SJSA1 (cell line): ENCODE measurements around the gene SLC35D2. TPM values are rescaled to one million over a fixed set of nuclear protein-coding genes. Genes with fewer than 3 reads are reported as not detected.
"Not testable (repeated sequence)": the region's sequence is repeated elsewhere in the genome, so short reads cannot be mapped to it uniquely, and the experiment has no call there.

Source experiments
- DNase-seq, 2 experiments: peaks; one replicate each; pipeline ENCODE4 v3.0.0-alpha.2; 2015 to 2020; ENCODE audit warnings: low spot score in 2 of 2, low read depth in 1 of 2
- H3K27ac ChIP-seq: fragments of 250-450 bp; sonication (Bioruptor Pico); 2 replicates; pipeline ENCODE4 v1.5.1; 2020; ENCODE audit warnings: mild to moderate bottlenecking, moderate library complexity
- H3K27me3 ChIP-seq: fragments of 250-450 bp; sonication (Bioruptor Pico); replicated peaks from 2 replicates; pipeline ENCODE4 v1.5.1; 2020; ENCODE audit warnings: mild to moderate bottlenecking, moderate library complexity
- H3K36me3 ChIP-seq: fragments of 250-450 bp; sonication (Bioruptor Pico); 2 replicates; pipeline ENCODE4 v1.5.1; 2020; ENCODE audit warnings: mild to moderate bottlenecking
- H3K4me1 ChIP-seq: fragments of 250-450 bp; sonication (Bioruptor Pico); replicated peaks from 2 replicates; pipeline ENCODE4 v1.6.1; 2021; ENCODE audit warnings: mild to moderate bottlenecking
- H3K4me3 ChIP-seq: fragments of 250-450 bp; sonication (Bioruptor Pico); 2 replicates; pipeline ENCODE4 v1.5.1; 2020; ENCODE audit warnings: mild to moderate bottlenecking
- H3K9me3 ChIP-seq: fragments of 250-450 bp; sonication (Bioruptor Pico); replicated peaks from 2 replicates; pipeline ENCODE4 v1.5.1; 2020; ENCODE audit warnings: mild to moderate bottlenecking
- total RNA-seq: library from RNA; depleted of rRNA; stranded (reverse); fragments of >200 nt; shearing (Covaris generic); gene quantifications from 2 replicates; pipeline ENCODE4 v1.2.3, GENCODE V29; 2014

Gene SLC35D2
- total RNA-seq, 1 experiment from 2014 or later = 21.2 TPM

GRCh38 chr9:96327694-96328352 is 55.7 kb downstream of the SLC35D2 start:
- peaks cover 9% of the 10 kb centered on the region for H3K4me1 ChIP-seq
- no peak overlapping the region for H3K27ac ChIP-seq
- peak; percentile 47 to 49 for DNase-seq
- 0 out of 2 replicates have a peak, but pooled peaks cover 3% of the 10 kb centered on the region for H3K36me3 ChIP-seq
- H3K9me3 ChIP-seq = no peaks in the 10 kb centered on the region
- no peaks in the 10 kb centered on the region for H3K27me3 ChIP-seq
- no peak overlapping the region for H3K4me3 ChIP-seq

DNA sequence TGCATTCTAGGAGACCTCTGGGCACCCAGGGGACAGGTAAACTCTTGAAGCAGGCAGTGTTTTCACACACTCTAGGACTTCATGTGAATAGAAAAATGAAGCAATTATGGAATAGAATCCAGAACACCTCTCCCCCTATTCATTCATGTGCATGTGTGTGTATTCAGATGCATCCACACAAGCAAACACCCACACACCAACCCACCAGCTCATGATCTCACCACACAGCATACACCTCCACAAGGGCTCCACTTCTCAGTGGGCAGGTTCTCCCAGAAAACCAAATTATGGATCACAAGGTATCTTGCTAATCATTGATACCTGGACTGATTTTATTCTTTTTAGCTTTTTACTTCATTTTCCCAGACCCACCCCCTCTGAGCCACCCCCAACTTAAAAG is 60.3 kb downstream of the SLC35D2 start:
- Histone ChIP-seq H3K36me3 (no peaks in the 10 kb centered on the region), H3K4me3 (no peak overlapping the region), H3K4me1 (no peaks in the 10 kb centered on the region), H3K27ac (no peak overlapping the region), H3K9me3 (no peaks in the 10 kb centered on the region), H3K27me3 (no peaks in the 10 kb centered on the region)
- DNase-seq = no peak

GRCh38 chr9:96322736-96323135 is 60.8 kb downstream of the SLC35D2 start:
- not testable (repeated sequence) for H3K9me3 ChIP-seq, H3K36me3 ChIP-seq, H3K4me3 ChIP-seq, H3K27ac ChIP-seq, H3K27me3 ChIP-seq, H3K4me1 ChIP-seq, DNase-seq

GRCh38 chr9:96322210-96322609 is 61.3 kb downstream of the SLC35D2 start:
- not testable (repeated sequence) for H3K27me3 ChIP-seq, H3K9me3 ChIP-seq, H3K4me3 ChIP-seq, H3K27ac ChIP-seq, H3K4me1 ChIP-seq, H3K36me3 ChIP-seq, DNase-seq

DNA sequence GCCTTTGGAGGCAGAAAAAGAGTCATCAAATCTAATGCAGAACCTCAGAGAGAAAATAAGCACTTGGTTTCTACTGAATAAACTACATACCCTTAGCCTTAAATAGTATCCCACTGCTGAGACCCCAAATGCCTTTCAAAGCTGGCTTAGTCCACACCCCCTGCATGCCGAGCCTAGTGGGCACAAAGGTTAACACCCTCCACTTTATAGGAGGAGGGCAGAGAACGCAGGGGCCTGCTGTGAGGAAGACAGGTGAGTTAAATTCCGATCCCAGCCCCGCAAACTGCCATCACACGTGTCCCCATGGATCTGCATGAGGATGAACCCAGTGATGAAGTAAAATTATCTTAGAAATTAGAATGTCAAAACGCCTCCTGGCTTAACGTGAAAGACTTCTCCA is 62.0 kb downstream of the SLC35D2 start:
- Histone ChIP-seq H3K27me3 (no peaks in the 10 kb centered on the region), H3K36me3 (no peaks in the 10 kb centered on the region), H3K4me3 (no peak overlapping the region), H3K27ac (no peak overlapping the region), H3K4me1 (no peaks in the 10 kb centered on the region), H3K9me3 (no peaks in the 10 kb centered on the region)
- no peak for DNase-seq

DNA sequence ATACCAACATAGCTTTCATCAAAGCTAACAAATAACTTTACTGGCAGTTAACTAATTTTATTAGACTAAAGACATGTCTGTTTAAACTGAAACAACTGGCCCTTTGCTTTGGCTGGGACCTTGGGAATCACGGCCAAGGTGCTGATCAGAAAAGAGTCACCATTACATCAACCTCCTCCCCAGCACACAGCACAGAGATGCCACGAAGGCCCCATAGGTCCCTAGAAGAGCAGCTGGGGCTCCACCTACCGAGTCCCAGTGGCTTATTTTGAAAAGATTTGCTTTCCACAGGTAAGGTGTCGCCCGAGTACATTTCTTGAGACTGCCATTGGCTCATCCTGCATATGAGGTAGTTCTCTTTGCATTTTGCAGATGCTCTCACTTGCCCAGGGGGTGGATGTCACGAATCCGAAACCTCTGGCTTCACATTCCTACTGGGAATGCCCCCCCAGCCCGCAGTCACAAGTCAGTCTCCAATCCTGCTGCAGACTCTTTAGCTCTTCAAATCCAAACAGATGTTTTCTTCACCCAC is 62.7 kb downstream of the SLC35D2 start:
- H3K4me1 ChIP-seq = no peaks in the 10 kb centered on the region
- no peaks in the 10 kb centered on the region for H3K9me3 ChIP-seq
- H3K27ac ChIP-seq = no peak overlapping the region
- no peak overlapping the region for H3K4me3 ChIP-seq
- DNase-seq = no peak
- H3K27me3 ChIP-seq = no peaks in the 10 kb centered on the region
- H3K36me3 ChIP-seq = no peaks in the 10 kb centered on the region

GRCh38 chr9:96318921-96319565 is 64.5 kb downstream of the SLC35D2 start:
- Histone ChIP-seq H3K36me3 (no peaks in the 10 kb centered on the region), H3K9me3 (no peaks in the 10 kb centered on the region), H3K4me1 (no peaks in the 10 kb centered on the region), H3K27ac (no peak overlapping the region), H3K27me3 (no peaks in the 10 kb centered on the region), H3K4me3 (no peak overlapping the region)
- DNase-seq = no peak

DNA sequence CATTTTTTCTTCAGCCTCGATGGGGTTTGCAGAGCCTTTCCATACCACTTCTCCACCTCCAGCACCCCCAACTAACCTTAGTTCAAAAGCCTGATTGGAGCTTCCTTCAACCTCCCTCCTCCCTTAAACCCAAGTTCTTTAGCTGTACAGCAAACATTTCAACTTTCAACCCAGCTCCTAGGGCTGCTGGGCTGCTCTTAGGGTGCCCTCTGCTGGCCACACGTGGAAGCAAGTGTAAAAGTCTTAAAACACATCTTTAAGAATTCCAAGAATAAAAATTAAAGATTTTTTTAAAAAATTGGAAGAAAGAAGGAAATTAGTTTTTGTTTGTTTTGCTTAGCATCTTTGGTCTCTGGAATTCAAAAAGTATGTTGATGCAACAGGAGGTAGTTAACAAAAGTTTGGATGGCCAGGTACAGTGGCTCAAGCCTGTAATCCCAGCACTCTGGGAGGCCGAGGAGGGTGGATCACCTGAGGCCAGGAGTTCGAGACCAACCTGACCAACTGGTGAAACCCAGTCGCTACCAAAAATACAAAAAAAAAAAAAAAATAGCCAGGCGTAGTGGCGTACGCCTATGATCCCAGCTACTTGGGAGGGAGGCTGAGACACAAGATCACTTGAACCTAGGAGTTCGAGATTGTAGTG is 66.1 kb downstream of the SLC35D2 start:
- no peak overlapping the region for H3K27ac ChIP-seq
- DNase-seq = peak; percentile 47 to 51

GRCh38 chr9:96309850-96310249 is 73.7 kb downstream of the SLC35D2 start:
- Histone ChIP-seq H3K4me1 (no peaks in the 10 kb centered on the region), H3K27me3 (no peaks in the 10 kb centered on the region), H3K4me3 (no peak overlapping the region), H3K27ac (no peak overlapping the region), H3K9me3 (peaks cover 3% of the 10 kb centered on the region; the same call in 1 of the 2 replicates), H3K36me3 (no peaks in the 10 kb centered on the region)
- DNase-seq = no peak

More for the DNA sequence above, 66.1 kb downstream of the SLC35D2 start:
- Histone ChIP-seq H3K27me3 (no peaks in the 10 kb centered on the region), H3K4me1 (no peaks in the 10 kb centered on the region), H3K36me3 (no peaks in the 10 kb centered on the region), H3K9me3 (peaks cover 2% of the 10 kb centered on the region; the same call in 1 of the 2 replicates), H3K4me3 (no peak overlapping the region)

- not testable (repeated sequence) for H3K4me1 ChIP-seq, H3K4me3 ChIP-seq, DNase-seq, H3K36me3 ChIP-seq, H3K9me3 ChIP-seq, H3K27me3 ChIP-seq, H3K27ac ChIP-seq
These were observed 76.6 kb downstream of the SLC35D2 start for GRCh38 chr9:96306958-96307357.

DNA sequence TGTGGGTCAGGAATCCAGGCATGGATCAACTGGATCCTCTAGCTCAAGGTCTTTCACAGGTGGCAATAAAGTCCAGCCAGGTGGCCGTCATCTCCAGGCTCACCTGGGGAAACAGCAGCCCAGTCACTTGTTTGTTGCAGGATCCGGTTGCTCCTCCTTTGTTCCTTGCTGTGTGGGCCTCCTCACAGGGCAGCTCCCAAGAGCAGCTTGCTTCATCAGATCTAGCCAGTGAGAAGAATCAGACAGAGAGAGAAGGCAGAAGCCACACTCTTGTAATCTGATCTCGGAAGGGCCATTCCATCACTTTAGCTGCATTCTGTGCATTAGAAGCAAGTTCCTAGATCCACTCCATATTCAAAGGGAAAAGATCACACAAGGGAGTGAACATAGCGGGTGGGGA is 78.3 kb downstream of the SLC35D2 start:
- H3K9me3 ChIP-seq = no peaks in the 10 kb centered on the region
- H3K27ac ChIP-seq = no peak overlapping the region
- H3K27me3 ChIP-seq = no peaks in the 10 kb centered on the region
- H3K4me3 ChIP-seq = no peak overlapping the region
- no peaks in the 10 kb centered on the region for H3K4me1 ChIP-seq
- H3K36me3 ChIP-seq = no peaks in the 10 kb centered on the region
- DNase-seq = no peak

- DNase-seq = no peak
- H3K4me1 ChIP-seq = no peaks in the 10 kb centered on the region
- H3K4me3 ChIP-seq = no peak overlapping the region
- no peaks in the 10 kb centered on the region for H3K27me3 ChIP-seq
- H3K27ac ChIP-seq = no peak overlapping the region
- H3K36me3 ChIP-seq = no peaks in the 10 kb centered on the region
- no peaks in the 10 kb centered on the region for H3K9me3 ChIP-seq
These were observed 79.3 kb downstream of the SLC35D2 start for GRCh38 chr9:96304230-96304629.

- DNase-seq = no peak
- Histone ChIP-seq H3K9me3 (no peaks in the 10 kb centered on the region), H3K4me3 (no peak within 1 kb of the TSS), H3K4me1 (no peaks in the 10 kb centered on the region), H3K27ac (no peak within 1 kb of the TSS), H3K36me3 (no peaks in the 10 kb centered on the region), H3K27me3 (no peaks in the 10 kb centered on the region)
These were observed 81.5 kb downstream of the SLC35D2 start, which contains the start of gene HSD17B3 for GRCh38 chr9:96302021-96302420. TSS of gene HSD17B3 (minus strand) at chr9:96302176. CDS start at chr9:96302104, 72 bp downstream.

DNA sequence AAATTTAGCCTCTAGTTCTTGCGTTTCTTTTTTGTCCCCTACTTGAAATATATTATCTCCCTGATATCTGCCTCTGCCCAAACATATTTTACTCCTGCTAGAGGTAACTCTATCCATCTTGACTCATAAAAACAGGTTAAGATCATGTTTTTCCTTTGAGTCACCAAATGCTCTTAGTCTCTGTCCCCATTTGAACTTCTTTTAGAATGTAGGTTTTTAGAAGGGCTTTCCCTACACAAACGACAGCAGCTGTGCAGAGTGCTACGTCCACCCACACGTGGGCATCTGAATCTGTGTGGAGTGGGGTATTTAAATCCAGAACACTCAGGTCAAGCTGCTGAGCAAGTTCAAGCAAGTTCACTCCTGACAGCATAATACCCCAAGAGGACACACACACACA is 83.7 kb downstream of the SLC35D2 start:
- H3K36me3 ChIP-seq = no peaks in the 10 kb centered on the region
- no peak overlapping the region for H3K27ac ChIP-seq
- H3K4me3 ChIP-seq = no peak overlapping the region
- no peak for DNase-seq
- no peaks in the 10 kb centered on the region for H3K4me1 ChIP-seq
- H3K9me3 ChIP-seq = no peaks in the 10 kb centered on the region
- H3K27me3 ChIP-seq = no peaks in the 10 kb centered on the region
